Astrocyte (in vitro differentiated cells and primary cell): ENCODE results near the gene DSG2.

Source experiments
- CTCF ChIP-seq: IDR thresholded peaks from 2 replicates; pipeline ENCODE4 v1.5.1; 2011; ENCODE audit warnings: low read depth, mild to moderate bottlenecking, inconsistent platforms, low read length, moderate library complexity; ENCODE audit not compliant: insufficient read depth
- EZH2 ChIP-seq: IDR thresholded peaks from 2 replicates; pipeline ENCODE4 v1.6.1; 2012; ENCODE audit warnings: mild to moderate bottlenecking, low read length, inconsistent platforms; ENCODE audit not compliant: insufficient read depth

- TF ChIP-seq CTCF (no peak), EZH2 (no peak)
Measured at GRCh38 chr18:31574359-31574758, 76.4 kb downstream of the DSG2 start.
